ENCODE measurements around the gene FBXO10. TPM values are rescaled to one million over a fixed set of nuclear protein-coding genes. Genes with fewer than 3 reads are reported as not detected.
A peak's percentile ranks its signal among the peaks of the same experiment; 100 is the strongest.

Gene FBXO10
- total and polyA plus RNA-seq, 2 of the 4 experiments (the other 2 are of a cell fraction) = 6.6 to 6.7 TPM

DNA sequence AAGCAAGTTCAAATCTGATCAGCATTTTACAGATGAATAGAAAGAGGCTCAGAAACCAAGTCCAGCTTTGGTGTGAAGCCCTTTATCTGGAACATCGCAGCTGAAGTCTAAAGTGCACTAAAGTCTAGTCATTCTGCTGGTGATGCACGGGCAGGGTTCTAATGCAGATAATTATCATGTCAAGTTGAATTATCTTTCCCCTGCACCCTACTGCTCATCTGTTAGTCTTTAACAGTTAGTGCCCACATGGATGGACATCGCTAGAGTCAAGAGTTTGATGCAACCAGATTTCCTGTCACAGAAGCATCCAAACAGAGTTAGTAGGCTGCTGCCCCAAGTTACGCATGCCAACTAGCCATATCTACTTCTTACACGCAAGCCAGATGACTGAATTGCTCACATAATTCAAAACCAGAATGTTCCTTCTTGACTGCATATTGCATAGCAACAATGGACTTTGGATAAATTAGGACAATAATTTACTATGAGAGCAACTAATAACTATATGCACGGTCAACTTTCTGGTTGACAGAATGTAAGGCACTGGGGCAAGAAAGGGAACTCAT, 17.8 kb upstream of the FBXO10 start:
- Histone ChIP-seq H4K8ac (ENCODE audit: low read depth in 2 of 2, low read length in 2 of 2) (no peak overlapping the region), H3K18ac (ENCODE audit: low read depth, low read length) (no peak overlapping the region), H3K56ac (ENCODE audit: extremely low read depth, insufficient read depth, low read length) (no peak overlapping the region), H3K27me3 (ENCODE audit: control insufficient read depth, insufficient read depth, low read length) (no peaks in the 10 kb centered on the region), H2AK5ac (ENCODE audit: low read depth, low read length) (no peak overlapping the region), H3K27ac (ENCODE audit: insufficient read depth, low read length) (no peak overlapping the region), H2AK9ac (replicated peaks; ENCODE audit: low read depth, low read length, poor library complexity) (no peak overlapping the region), H2BK20ac (ENCODE audit: low read depth, low read length) (no peak overlapping the region), H2AFZ (replicated peaks; ENCODE audit: low read length, poor library complexity) (peak overlapping the region; percentile 85), H4K91ac (ENCODE audit: insufficient read depth, low read depth, low read length) (no peak overlapping the region), H3K4ac (ENCODE audit: low read depth, low read length) (no peak overlapping the region), H2BK5ac (ENCODE audit: low read depth, low read length, poor library complexity, severe bottlenecking) (no peak overlapping the region), H3K9me3 (ENCODE audit: control insufficient read depth, insufficient read depth, low read length) (no peaks in the 10 kb centered on the region), H3K9me1 (ENCODE audit: insufficient read depth, low read length) (0 out of 2 replicates have a peak, but pooled peaks cover 2% of the 10 kb centered on the region), H3K79me1 (ENCODE audit: low read depth in 1 of 2, low read length in 2 of 2) (peaks cover 4 to 12% of the 10 kb centered on the region in 2 experiments; a peak in 2 of 4 replicates), H2BK15ac (ENCODE audit: low read depth, low read length) (no peak overlapping the region), H3K4me3 (ENCODE audit: insufficient read depth, low read depth, low read length) (no peak overlapping the region), H3K9ac (ENCODE audit: low read depth, low read length) (no peak overlapping the region), H3K36me3 (ENCODE audit: control insufficient read depth, insufficient read depth, low read length) (peaks cover 2% of the 10 kb centered on the region; the same call in 1 of the 2 replicates), H4K20me1 (ENCODE audit: insufficient read depth, low read length) (peaks cover 6% of the 10 kb centered on the region; the same call in 1 of the 2 replicates), H2BK120ac (ENCODE audit: low read depth, low read length) (no peak overlapping the region), H3K4me2 (ENCODE audit: low read depth, low read length) (peak overlapping the region; percentile 47; the same call in 1 of the 2 replicates), H3K4me1 (ENCODE audit: control insufficient read depth, insufficient read depth, low read length) (peaks cover 3% of the 10 kb centered on the region; the same call in 1 of the 2 replicates), H4K5ac (ENCODE audit: low read depth, low read length) (no peak overlapping the region), H3K23ac (ENCODE audit: low read depth, low read length) (no peak overlapping the region), H3K14ac (replicated peaks; ENCODE audit: low read depth, low read length) (no peak overlapping the region)
- in situ Hi-C loops (cut with MboI; ENCODE audit: low sequenced_read_pairs) = no loop called here
- dilution Hi-C loops (cut with HindIII; ENCODE audit: low sequenced_read_pairs, unreplicated experiment) = no loop called here
- ChIA-PET POLR2A (ENCODE audit: unreplicated experiment) (no interaction called here), CTCF (interaction anchor here (0.7 kb wide), 1 partner anchor 33 kb away, joined by 3 read pairs; no protein-coding TSS in a partner anchor)
- ATAC-seq (ENCODE audit: low read depth) (no peak), DNase-seq (no peak)
- no TSS peak for BruUV-seq (replicated peaks)
- 75% methylated on average over 3 of the region's 6 CpGs; no CpG with 5 or more reads in 1 of the 2 experiments for WGBS, 2 experiments (ENCODE audit: extremely low coverage in 2 of 2, insufficient read length in 1 of 2)
- intact Hi-C loops (cut with micrococcal nuclease) = loop anchor here (5.0 kb wide), 2 partner anchors 308 to 768 kb away; partner anchors contain the start of gene SLC25A51
- TF ChIP-seq RCOR1 (IDR thresholded peaks at IDR 0.05; ENCODE audit: insufficient replicate concordance, low read length) = no peak
- TF ChIP-seq SMC3 (IDR thresholded peaks at IDR 0.05; ENCODE audit: low read depth, low read length) = no peak
- TF ChIP-seq CEBPB (IDR thresholded peaks at IDR 0.05; ENCODE audit: low read depth, low read length) = no peak
- TF ChIP-seq MAFK (IDR thresholded peaks at IDR 0.05; ENCODE audit: low read depth, low read length) = no peak
- TF ChIP-seq CHD1 (IDR thresholded peaks at IDR 0.05; ENCODE audit: low read depth, low read length) = no peak
- TF ChIP-seq, protein P1, sequence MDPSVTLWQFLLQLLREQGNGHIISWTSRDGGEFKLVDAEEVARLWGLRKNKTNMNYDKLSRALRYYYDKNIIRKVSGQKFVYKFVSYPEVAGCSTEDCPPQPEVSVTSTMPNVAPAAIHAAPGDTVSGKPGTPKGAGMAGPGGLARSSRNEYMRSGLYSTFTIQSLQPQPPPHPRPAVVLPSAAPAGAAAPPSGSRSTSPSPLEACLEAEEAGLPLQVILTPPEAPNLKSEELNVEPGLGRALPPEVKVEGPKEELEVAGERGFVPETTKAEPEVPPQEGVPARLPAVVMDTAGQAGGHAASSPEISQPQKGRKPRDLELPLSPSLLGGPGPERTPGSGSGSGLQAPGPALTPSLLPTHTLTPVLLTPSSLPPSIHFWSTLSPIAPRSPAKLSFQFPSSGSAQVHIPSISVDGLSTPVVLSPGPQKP (IDR thresholded peaks at IDR 0.05; ENCODE audit: borderline replicate concordance, low read depth, low read length) = no peak
- TF ChIP-seq POLR2A (IDR thresholded peaks at IDR 0.05; ENCODE audit: low read depth, low read length) = no peak
- TF ChIP-seq RFX5 (IDR thresholded peaks at IDR 0.05; ENCODE audit: low read depth, low read length) = no peak
- no peak for TF ChIP-seq BHLHE40 (IDR thresholded peaks at IDR 0.05; ENCODE audit: low read depth, low read length)
- TF ChIP-seq MXI1 (IDR thresholded peaks at IDR 0.05; ENCODE audit: borderline replicate concordance, low read depth, low read length) = no peak
- TF ChIP-seq CTCF (conservative IDR thresholded peaks at IDR 0.05; ENCODE audit: low read depth, low read length) = no peak
- TF ChIP-seq MAZ (IDR thresholded peaks at IDR 0.05; ENCODE audit: borderline replicate concordance, low read depth, low read length) = no peak
- TF ChIP-seq, protein P2, sequence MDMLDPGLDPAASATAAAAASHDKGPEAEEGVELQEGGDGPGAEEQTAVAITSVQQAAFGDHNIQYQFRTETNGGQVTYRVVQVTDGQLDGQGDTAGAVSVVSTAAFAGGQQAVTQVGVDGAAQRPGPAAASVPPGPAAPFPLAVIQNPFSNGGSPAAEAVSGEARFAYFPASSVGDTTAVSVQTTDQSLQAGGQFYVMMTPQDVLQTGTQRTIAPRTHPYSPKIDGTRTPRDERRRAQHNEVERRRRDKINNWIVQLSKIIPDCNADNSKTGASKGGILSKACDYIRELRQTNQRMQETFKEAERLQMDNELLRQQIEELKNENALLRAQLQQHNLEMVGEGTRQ (IDR thresholded peaks at IDR 0.05; ENCODE audit: low read depth, low read length) = no peak

Data from IMR-90 (cell line).